Measurements from ENCODE around the gene SOX15.

DNA sequence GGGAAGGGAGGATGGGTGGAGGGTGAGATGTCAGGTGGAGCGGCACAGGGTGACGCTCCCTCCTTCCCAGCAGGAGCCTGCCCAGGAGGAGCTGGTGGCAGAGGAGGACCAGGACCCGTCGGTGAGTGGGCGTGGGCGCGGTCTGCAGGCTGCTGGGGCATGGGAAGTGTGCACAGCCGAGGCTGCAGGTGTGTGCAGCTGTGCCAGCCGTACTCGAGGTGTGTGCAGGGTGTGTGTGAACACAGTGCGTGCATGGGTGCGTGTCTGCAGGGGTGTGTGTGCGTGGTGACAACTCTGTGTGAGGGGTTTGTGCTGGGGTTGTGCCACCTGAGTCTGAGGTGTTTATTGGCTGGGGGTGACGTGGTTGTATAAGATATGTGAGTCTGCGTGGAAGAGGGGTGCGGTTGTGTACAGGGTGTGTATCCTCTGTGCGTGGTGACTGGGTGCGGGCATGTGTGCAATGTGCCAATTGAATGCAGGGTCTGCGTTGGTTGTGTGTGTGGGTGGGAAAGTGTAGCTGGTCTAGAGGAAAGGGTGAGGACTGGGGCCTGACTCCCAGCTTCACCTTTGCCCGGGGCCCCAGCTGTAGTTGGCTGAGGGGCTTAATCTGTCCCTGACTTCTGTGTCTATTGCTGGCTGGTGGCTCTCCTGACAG, 40.4 kb downstream of the SOX15 start:
- TF ChIP-seq, protein P1, sequence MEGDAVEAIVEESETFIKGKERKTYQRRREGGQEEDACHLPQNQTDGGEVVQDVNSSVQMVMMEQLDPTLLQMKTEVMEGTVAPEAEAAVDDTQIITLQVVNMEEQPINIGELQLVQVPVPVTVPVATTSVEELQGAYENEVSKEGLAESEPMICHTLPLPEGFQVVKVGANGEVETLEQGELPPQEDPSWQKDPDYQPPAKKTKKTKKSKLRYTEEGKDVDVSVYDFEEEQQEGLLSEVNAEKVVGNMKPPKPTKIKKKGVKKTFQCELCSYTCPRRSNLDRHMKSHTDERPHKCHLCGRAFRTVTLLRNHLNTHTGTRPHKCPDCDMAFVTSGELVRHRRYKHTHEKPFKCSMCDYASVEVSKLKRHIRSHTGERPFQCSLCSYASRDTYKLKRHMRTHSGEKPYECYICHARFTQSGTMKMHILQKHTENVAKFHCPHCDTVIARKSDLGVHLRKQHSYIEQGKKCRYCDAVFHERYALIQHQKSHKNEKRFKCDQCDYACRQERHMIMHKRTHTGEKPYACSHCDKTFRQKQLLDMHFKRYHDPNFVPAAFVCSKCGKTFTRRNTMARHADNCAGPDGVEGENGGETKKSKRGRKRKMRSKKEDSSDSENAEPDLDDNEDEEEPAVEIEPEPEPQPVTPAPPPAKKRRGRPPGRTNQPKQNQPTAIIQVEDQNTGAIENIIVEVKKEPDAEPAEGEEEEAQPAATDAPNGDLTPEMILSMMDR (conservative IDR thresholded peaks at IDR 0.05; ENCODE audit: low read depth, low read length) = no peak
- no peak for TF ChIP-seq EZH2 (IDR thresholded peaks at IDR 0.05; ENCODE audit: low read length, unreplicated experiment)
